Measurements from ENCODE around the gene ILKAP.

Gene ILKAP

GRCh38 chr2:238133499-238134392 is 69.7 kb downstream of the ILKAP start:
- DNase-seq = no peak

- no peak for DNase-seq
Measured at GRCh38 chr2:238132463-238133450, 70.7 kb downstream of the ILKAP start.

GRCh38 chr2:238131761-238132462 is 71.6 kb downstream of the ILKAP start:
- no peak for DNase-seq

DNA sequence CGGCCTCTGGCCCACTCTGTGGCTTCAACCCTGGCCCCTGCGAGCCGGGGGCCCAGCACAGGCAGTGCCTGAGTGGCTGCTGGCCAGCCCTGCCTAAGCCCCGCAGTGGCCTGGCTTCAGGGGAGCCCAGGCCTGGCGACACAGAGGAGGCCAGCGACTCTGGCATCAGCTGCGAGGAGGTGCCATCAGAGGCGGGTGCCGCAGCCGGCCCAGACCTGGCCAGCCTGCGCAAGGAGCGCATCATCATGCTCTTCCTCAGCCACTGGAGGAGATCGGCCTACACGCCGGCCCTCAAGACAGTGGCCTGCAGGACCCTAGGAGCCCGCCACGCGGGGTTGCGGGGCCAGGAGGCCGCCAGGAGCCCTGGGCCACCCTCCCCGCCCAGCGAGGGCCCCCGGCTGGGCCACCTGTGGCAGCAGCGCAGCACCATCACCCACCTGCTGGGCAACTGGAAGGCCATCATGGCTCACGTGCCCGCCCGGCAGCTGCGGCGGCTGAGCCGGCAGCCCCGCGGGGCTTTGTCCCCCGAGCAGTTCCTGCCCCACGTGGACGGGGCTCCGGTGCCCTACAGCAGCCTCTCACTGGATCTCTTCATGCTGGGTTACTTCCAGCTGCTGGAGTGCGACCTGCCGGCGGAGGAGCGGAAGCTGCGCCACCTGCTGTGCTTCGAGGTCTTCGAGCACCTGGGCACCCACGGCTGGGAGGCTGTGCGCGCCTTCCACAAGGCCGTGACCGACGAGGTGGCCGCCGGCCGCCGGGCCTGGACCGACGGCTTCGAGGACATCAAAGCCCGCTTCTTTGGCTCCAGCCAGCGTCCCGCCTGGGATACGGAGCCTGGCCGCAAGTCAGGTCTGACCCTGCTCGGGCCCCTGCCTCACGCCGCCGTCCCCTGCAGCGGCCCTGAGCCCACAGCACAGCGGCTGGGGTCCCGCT is 72.5 kb downstream of the ILKAP start:
- DNase-seq = no peak

- DNase-seq = no peak
Measured at GRCh38 chr2:238130111-238130695, 73.3 kb downstream of the ILKAP start.

GRCh38 chr2:238129166-238130010 is 74.1 kb downstream of the ILKAP start:
- no peak for DNase-seq

DNA sequence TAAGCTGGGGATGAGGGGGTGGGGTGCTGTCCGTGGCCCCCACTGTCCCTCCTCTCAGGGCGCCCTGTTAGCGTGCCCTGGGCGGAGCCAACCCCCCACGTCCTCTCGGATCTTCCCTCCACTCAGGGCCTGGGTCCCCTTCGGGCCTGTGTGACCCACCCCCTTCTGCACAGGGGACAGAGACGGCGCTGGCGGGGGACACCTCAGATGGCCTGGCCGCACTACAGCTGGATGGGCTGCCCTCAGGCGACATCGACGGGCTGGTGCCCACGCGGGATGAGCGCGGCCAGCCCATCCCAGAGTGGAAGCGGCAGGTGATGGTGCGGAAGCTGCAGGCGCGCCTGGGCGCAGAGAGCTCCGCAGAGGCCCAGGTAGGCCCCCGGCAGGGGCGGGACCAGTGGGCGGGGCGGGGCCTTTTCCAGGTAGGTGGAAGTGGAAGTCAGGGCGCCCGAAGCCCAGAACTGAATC is 74.9 kb downstream of the ILKAP start:
- DNase-seq = no peak

DNA sequence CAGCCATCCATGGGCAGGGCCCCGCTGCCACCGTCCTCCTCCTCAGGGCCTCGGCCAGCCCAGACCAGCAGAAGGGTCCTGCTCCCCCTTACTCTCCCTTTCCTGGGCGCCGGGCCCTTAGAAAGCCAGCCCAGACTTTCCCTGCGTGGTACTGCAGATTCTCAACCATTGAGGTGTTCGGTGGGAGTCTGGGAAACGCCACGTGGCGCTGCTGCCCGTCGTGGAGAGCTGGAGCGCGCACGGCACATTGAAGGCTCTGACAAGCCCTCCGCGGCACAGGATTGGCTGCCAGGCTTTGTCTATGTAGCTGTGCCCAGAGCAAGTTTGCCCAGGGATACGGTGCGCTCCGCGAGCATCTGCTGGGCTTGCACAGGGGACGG is 75.4 kb downstream of the ILKAP start:
- DNase-seq = no peak

DNA sequence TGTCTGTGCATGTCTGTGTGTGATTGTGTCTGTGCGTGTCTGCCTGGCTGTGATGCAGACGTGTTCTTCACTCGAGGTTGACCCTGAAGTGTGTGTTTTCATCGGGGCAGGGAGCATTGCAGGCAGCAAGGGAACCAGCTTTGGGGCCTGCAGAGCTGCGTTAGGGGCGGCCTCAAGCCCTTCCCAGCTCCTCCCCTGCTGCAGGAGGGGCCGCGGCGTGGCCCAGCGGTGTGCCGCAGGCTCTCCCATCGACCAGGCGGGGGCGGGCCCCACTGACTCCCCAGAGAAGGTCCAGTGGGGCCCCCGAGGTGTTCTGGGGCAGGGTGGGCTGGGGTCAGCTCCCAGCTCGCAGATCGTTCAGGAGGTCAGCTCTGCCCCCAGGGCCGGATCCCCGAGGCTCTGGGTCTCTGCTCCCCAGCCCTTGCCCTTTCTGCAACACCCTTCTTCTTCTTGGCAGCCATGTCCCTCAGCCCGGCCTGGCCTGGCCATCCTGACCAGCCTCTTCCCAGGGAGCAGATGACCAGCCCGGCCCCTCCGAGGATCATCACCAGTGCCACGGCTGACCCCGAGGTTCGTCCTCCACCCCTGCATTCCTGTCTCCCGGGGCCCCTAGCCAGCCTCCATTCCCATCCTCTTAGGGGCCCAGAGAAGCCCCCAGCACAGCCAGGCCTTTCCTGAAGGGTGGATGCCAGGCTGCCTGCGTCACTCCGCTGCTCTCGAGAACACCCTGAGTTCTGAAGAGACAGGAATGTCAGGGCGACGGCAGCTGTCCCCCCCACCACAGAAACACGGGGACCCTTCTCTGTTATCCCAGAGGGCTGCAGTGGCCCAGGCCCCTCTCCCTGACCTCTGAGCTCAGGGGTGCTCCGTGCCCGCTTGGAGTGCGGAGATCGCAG is 76.1 kb downstream of the ILKAP start:
- no peak for DNase-seq

DNA sequence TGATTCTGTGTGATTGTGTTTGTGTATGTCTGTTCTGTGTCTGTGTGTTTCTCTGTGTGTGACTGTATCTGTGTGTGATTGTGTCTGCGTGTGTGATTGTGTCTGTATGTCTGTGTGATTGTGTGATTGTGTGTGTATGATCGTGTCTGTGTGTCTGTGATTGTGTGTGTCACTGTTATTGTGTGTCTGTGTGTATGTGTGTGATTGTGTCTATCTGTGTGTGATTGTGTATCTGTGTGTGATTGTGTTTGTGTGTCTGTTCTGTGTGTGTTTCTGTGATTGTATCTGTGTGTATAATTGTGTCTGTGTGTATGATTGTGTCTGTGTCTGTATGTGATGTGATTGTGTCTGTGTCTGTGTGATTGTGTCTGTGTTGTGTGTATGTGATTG is 76.7 kb downstream of the ILKAP start:
- DNase-seq = no peak

- no peak for DNase-seq
Measured at GRCh38 chr2:238126338-238126737, 77.2 kb downstream of the ILKAP start.

DNA sequence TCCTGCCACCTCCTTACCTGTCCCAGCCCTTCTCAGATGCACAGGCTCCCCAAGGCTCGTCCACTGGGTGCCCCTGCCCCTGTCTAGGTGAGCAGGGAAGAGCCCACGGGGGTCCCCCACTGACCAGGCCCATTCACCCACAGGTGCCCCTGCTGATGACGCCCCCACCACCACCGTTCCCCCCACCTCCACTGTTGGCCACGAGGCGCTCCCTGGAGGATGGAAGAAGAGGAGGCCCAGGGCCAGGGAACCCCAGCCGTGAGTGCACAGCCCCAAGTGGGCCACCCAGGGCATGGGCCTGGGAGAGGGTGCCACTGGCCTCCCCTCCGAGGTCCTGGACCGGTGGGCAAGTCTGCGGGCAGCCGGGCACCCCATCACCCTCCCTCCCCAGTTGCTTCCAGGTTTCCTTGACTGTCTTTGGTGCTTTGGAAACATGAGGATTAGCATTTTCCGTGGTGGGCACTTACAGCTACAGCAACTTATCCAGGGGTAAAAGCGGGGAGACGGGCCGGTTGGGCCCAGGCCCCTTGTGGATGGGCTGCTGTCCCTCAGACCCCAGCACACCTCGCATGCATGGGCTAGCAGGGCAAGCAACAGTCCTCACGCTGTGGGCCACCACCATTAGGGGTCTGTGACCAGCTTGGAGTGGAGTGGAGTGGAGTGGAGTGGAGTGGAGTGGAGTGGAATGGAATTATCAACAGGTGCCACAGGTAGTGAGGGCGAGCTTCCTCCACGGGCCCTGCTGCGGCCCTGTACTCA is 78.2 kb downstream of the ILKAP start:
- no peak for DNase-seq

DNA sequence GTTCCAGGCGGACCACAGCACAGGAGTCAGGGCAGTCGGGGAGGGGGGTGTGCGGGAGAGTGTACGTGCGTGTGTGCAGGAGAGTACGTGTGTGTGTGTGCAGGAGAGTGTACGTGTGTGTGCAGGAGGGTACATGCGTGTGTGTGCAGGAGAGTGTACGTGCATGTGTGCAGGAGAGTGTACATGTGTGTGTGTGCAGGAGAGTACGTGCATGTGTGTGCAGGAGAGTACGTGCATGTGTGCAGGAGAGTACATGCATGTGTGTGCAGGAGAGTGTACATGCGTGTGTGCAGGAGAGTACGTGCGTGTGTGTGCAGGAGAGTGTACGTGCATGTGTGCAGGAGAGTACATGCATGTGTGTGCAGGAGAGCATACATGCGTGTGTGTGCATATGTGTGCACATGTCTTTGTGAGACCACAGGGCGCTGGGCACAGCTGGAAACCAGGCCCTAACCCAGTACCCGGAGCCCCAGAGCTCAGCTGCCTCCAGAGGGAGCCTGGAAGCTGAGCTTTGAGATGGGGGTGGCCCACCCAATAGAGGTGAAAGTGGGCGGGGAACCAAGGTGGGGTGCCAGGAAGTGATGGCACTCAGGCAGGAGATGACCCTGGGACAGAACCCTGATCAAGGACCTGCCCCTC is 78.9 kb downstream of the ILKAP start:
- no peak for DNase-seq

DNA sequence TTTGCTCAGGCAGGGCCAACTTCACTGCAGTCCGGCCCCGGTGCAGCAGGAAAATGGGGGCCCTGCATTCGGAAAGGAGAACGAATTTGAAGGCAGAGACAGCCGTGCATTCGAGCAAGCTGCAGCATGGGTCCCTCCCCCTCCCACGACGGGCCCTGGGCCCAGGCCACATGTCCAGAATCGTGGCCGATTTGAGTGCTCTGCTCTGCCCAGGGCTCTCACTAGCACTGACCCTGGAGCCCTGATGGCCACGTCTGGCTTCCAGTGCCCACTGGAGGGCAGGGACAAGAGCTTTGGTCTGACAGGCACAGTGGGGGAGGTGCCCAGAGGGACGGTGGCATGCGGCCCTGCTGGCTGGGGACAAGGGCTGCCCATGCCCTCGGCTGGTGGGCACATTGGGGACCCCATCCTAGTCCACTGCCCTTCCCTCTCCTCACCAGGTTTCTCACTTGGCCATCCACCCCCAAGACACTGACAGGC is 79.5 kb downstream of the ILKAP start:
- no peak for DNase-seq

GRCh38 chr2:238123218-238123971 is 80.1 kb downstream of the ILKAP start:
- DNase-seq = no peak

DNA sequence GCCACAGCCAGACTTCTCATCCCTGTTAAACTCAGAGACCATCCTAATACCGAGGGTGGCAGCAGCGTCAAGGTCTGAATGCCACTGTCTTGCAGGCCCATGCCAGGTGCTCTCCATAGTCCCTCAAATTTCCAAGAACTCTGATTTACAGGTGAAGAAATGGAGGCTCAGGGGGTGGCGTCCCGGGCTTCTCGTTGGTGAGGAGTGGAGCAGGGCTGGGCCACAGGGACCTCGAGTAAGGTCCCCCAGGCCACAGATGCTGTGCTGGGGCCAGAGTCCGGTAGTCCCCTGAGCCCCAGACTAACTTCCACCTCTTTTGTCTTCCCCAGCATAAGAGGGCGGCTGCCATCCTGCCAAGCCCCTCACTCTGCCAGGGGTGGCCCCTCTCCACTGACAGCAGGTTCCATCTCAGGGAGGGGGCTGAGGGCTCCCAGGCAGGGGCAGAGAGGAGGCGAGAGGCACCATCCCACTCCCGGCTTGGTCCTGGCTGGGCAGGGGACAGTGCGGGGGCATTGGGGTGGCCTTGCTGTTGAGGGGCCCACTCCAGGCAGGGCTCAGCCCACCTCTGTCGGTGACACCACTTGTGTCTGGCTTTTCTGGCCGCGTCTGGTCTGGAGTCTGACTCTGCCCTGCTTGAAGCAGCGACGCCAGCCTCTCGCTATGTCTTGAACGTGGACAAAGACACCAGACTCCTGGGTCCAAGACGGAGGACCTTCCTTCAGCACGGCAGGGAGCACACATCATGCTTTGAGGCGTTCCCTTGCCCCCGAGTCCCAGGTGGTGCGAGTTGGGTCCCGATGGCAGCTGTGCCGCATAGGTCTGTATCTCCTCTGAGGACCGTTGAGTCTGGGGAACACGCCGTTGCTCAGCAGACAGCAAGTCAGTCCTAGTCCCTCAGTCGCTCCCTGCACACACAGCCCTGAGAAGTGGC is 80.9 kb downstream of the ILKAP start:
- no peak for DNase-seq

Measured in central memory CD4-positive, alpha-beta T cell (primary cell).